Mucosa of descending colon (tissue), 3 donors: Measurements from ENCODE around the gene SUN1. TPM values are rescaled to one million over a fixed set of nuclear protein-coding genes. Genes with fewer than 3 reads are reported as not detected.

ENCODE experiments used
- ATAC-seq: fragments of 200-7000 bp; cut with Tn5 transposase; one replicate; pipeline ENCODE4 v1.9.1; 2020; ENCODE audit warnings: mild to moderate bottlenecking, moderate library complexity
- DNase-seq, 3 donors: peaks; one replicate each; pipeline ENCODE4 v3.0.0-alpha.2; 2020
- H3K36me3 ChIP-seq: fragments of 200-600 bp; one replicate; pipeline ENCODE4 v1.8.0; 2021; ENCODE audit warnings: low read depth, mild to moderate bottlenecking
- H3K4me1 ChIP-seq: fragments of 200-600 bp; one replicate; pipeline ENCODE4 v1.8.0; 2021; ENCODE audit warnings: low read depth, mild to moderate bottlenecking
- H3K4me3 ChIP-seq: fragments of 200-600 bp; one replicate; pipeline ENCODE4 v1.8.0; 2021; ENCODE audit warnings: mild to moderate bottlenecking
- H3K9me3 ChIP-seq: fragments of 200-600 bp; one replicate; pipeline ENCODE4 v1.8.0; 2021; ENCODE audit warnings: mild to moderate bottlenecking
- CTCF ChIP-seq: fragments of 200-600 bp; IDR thresholded peaks from one replicate; pipeline ENCODE4 v1.8.0; 2022; ENCODE audit warnings: antibody characterized with exemption, mild to moderate bottlenecking
- intact Hi-C, 2 donors: fragments of 100-400 bp; cut with DNase I in 1 of 2; cut with micrococcal nuclease in 1 of 2; formaldehyde crosslinking; loops; one replicate each; pipeline versions ENCODE4 v1.11.0 to v1.11.1; 2022; cut with DNase I, micrococcal nuclease
- total RNA-seq, 3 donors: library from RNA; stranded (reverse); fragmentation: NEBNext Ultra II Directional in 2 of 3; extraction: Animal tissue kit (Norgen Biotek cat#: 25700) in 2 of 3; gene quantifications; one replicate each; pipeline versions ENCODE4 v1.2.1 to v1.2.4, GENCODE V29; 2021 to 2023
- donor health status: DM: no; HTN: no; CAD: no; lungs with moderate emphysema.
- donor health status: DM: no; HTN: no; CAD: no.
- donor health status: DM: no; HTN: yes; CAD: no.

Gene SUN1
- total RNA-seq, 3 donors from 2014 or later, result 151 to 179 (median 164) TPM

- intact Hi-C loops, result no loop called here
- Histone ChIP-seq H3K9me3 (no peaks in the 10 kb centered on the region), H3K4me3 (no peak overlapping the region), H3K4me1 (peaks cover 16% of the 10 kb centered on the region), H3K36me3 (no peaks in the 10 kb centered on the region)
- TF ChIP-seq CTCF, result no peak
- DNase-seq, result no peak
- no peak for ATAC-seq
Observed at GRCh38 chr7:825386-825785, 6.9 kb upstream of the SUN1 start.

GRCh38 chr7:826230-826917 is 5.9 kb upstream of the SUN1 start:
- no peak for TF ChIP-seq CTCF
- Histone ChIP-seq H3K9me3 (no peaks in the 10 kb centered on the region), H3K36me3 (no peaks in the 10 kb centered on the region), H3K4me1 (peaks cover 26% of the 10 kb centered on the region), H3K4me3 (no peak overlapping the region)
- ATAC-seq (no peak), DNase-seq (peak in 1 of 3 donors; percentile 30)
- intact Hi-C loops, result no loop called here

- H3K4me3 ChIP-seq, result no peak overlapping the region
- H3K9me3 ChIP-seq, result no peaks in the 10 kb centered on the region
- intact Hi-C loops, result no loop called here
- no peak for TF ChIP-seq CTCF
- DNase-seq (peak in 1 of 3 donors; percentile 13), ATAC-seq (no peak)
- H3K36me3 ChIP-seq, result no peaks in the 10 kb centered on the region
- H3K4me1 ChIP-seq, result peaks cover 29% of the 10 kb centered on the region
Observed at GRCh38 chr7:828793-829561, 3.3 kb upstream of the SUN1 start.

GRCh38 chr7:830069-830468 is 2.2 kb upstream of the SUN1 start:
- H3K4me3 ChIP-seq, result no peak overlapping the region
- DNase-seq (peak in 1 of 3 donors; percentile 23), ATAC-seq (no peak)
- TF ChIP-seq CTCF, result no peak
- no peaks in the 10 kb centered on the region for H3K9me3 ChIP-seq
- intact Hi-C loops, result no loop called here
- no peaks in the 10 kb centered on the region for H3K36me3 ChIP-seq
- H3K4me1 ChIP-seq, result peaks cover 26% of the 10 kb centered on the region

GRCh38 chr7:831596-832166 is 595 bp upstream of the SUN1 start:
- no peaks in the 10 kb centered on the region for H3K36me3 ChIP-seq
- intact Hi-C loops, result no loop called here
- ATAC-seq, result peak; percentile 67
- no peaks in the 10 kb centered on the region for H3K9me3 ChIP-seq
- H3K4me3 ChIP-seq, result no peak overlapping the region
- no peak for DNase-seq
- TF ChIP-seq CTCF, result no peak
- peaks cover 33% of the 10 kb centered on the region for H3K4me1 ChIP-seq
